Activated B cell treated with CpG ODN at 0.5 μM for 24 hours (primary cell): ENCODE data around the gene ITPRIP. TPM values are rescaled to one million over a fixed set of nuclear protein-coding genes. Genes with fewer than 3 reads are reported as not detected.

ENCODE experiments used
- ATAC-seq: fragments of 200-7000 bp; cut with Tn5 transposase; one replicate; pipeline ENCODE4 v1.10.0; 2021; ENCODE audit warnings: low read depth, mild to moderate bottlenecking, moderate library complexity
- CTCF ChIA-PET: fragments of 350-600 bp; sonication (Branson Sonifier 250); formaldehyde crosslinking; loops from one replicate; lab custom pipeline; 2021; ENCODE audit warnings: antibody characterized with exemption; lab: Charles Lee
- POLR2A ChIA-PET: fragments of 350-600 bp; sonication (Branson Sonifier 250); formaldehyde crosslinking; loops from one replicate; lab custom pipeline; 2021; ENCODE audit warnings: antibody characterized with exemption; lab: Charles Lee
- DNase-seq: peaks from one replicate; pipeline ENCODE4 v3.0.0; 2022
- H3K27ac Mint-ChIP-seq: one replicate; pipeline ENCODE4 v1.8.0; 2020; ENCODE audit warnings: mixed read lengths
- H3K27me3 Mint-ChIP-seq: one replicate; pipeline ENCODE4 v1.8.0; 2021; ENCODE audit warnings: mixed read lengths
- H3K36me3 Mint-ChIP-seq: one replicate; pipeline ENCODE4 v1.8.0; 2021; ENCODE audit warnings: low read depth, mixed read lengths
- H3K4me1 Mint-ChIP-seq: one replicate; pipeline ENCODE4 v1.8.0; 2021; ENCODE audit warnings: mixed read lengths
- H3K4me3 Mint-ChIP-seq: one replicate; pipeline ENCODE4 v1.8.0; 2020; ENCODE audit warnings: mild to moderate bottlenecking, mixed read lengths
- H3K9me3 Mint-ChIP-seq: one replicate; pipeline ENCODE4 v1.8.0; 2020; ENCODE audit warnings: mixed read lengths
- CTCF ChIP-seq: fragments of 200-600 bp; IDR thresholded peaks from one replicate; pipeline ENCODE4 v1.8.0; 2022; ENCODE audit warnings: antibody characterized with exemption, mild to moderate bottlenecking
- intact Hi-C: fragments of 100-400 bp; cut with micrococcal nuclease; formaldehyde crosslinking; loops from one replicate; pipeline ENCODE4 v1.15.1; 2024
- total RNA-seq: library from RNA; stranded (reverse); gene quantifications from 2 replicates; pipeline ENCODE4 v1.2.3, GENCODE V29; 2022

ITPRIP gene
- total RNA-seq, 1 donor from 2014 or later: 26.1 TPM

GRCh38 chr10:104321226-104321625 lies 17.0 kb downstream of the ITPRIP start:
- intact Hi-C loops: no loop called here

GRCh38 chr10:104318810-104319741 lies 19.2 kb downstream of the ITPRIP start:
- POLR2A ChIA-PET: interaction anchor here (2.7 kb wide), 1 partner anchor 19 kb away, joined by 6 read pairs; the partner anchor contains the start of gene ITPRIP
- DNase-seq (no peak), ATAC-seq (no peak)
- CTCF ChIA-PET: interaction anchor here (1.5 to 2.4 kb wide), 2 partner anchors 13 to 18 kb away, joined by 4 to 11 read pairs; no protein-coding TSS in a partner anchor
- Mint-ChIP-seq H3K36me3 (peaks cover 29% of the 10 kb centered on the region), H3K27me3 (no peaks in the 10 kb centered on the region), H3K4me1 (peaks cover 73% of the 10 kb centered on the region), H3K27ac (peak overlapping the region; percentile 72), H3K4me3 (peak overlapping the region; percentile 15), H3K9me3 (no peaks in the 10 kb centered on the region)
- no peak for TF ChIP-seq CTCF
- intact Hi-C loops: no loop called here

More at GRCh38 chr10:104321226-104321625, 17.0 kb downstream of the ITPRIP start:
- H3K36me3 Mint-ChIP-seq: peaks cover 25% of the 10 kb centered on the region
- no peak for DNase-seq
- ChIA-PET CTCF (interaction anchor here (0.6 to 1.6 kb wide), 5 partner anchors 15 to 435 kb away, joined by 3 to 18 read pairs (median 3); no protein-coding TSS in a partner anchor), POLR2A (interaction anchor here (0.7 to 1.4 kb wide), 3 partner anchors 17 to 32 kb away, joined by 3 to 7 read pairs (median 4); partner anchors contain the start of genes CFAP58 and ITPRIP)
- H3K4me1 Mint-ChIP-seq: peaks cover 94% of the 10 kb centered on the region
- no peak overlapping the region for H3K4me3 Mint-ChIP-seq
- H3K9me3 Mint-ChIP-seq: no peaks in the 10 kb centered on the region
- H3K27ac Mint-ChIP-seq: peak overlapping the region; percentile 82
- no peak for TF ChIP-seq CTCF
- no peak for ATAC-seq
- no peaks in the 10 kb centered on the region for H3K27me3 Mint-ChIP-seq

GRCh38 chr10:104318326-104318725 lies 19.9 kb downstream of the ITPRIP start:
- Mint-ChIP-seq H3K9me3 (no peaks in the 10 kb centered on the region), H3K36me3 (peaks cover 37% of the 10 kb centered on the region), H3K27ac (peak overlapping the region; percentile 59), H3K27me3 (no peaks in the 10 kb centered on the region), H3K4me3 (no peak overlapping the region), H3K4me1 (peaks cover 65% of the 10 kb centered on the region)
- TF ChIP-seq CTCF: no peak
- DNase-seq (no peak), ATAC-seq (no peak)
- intact Hi-C loops: no loop called here
- ChIA-PET CTCF (interaction anchor here (1.5 to 2.4 kb wide), 2 partner anchors 13 to 18 kb away, joined by 4 to 11 read pairs; no protein-coding TSS in a partner anchor), POLR2A (interaction anchor here (2.7 kb wide), 1 partner anchor 20 kb away, joined by 6 read pairs; the partner anchor contains the start of gene ITPRIP)

- Mint-ChIP-seq H3K27me3 (no peaks in the 10 kb centered on the region), H3K27ac (peak overlapping the region; percentile 59), H3K36me3 (peaks cover 42% of the 10 kb centered on the region), H3K4me1 (peaks cover 60% of the 10 kb centered on the region), H3K9me3 (no peaks in the 10 kb centered on the region), H3K4me3 (no peak overlapping the region)
- no peak for TF ChIP-seq CTCF
- ChIA-PET POLR2A (interaction anchor here (2.7 kb wide), 1 partner anchor 21 kb away, joined by 6 read pairs; the partner anchor contains the start of gene ITPRIP), CTCF (interaction anchor here (2.4 kb wide), 1 partner anchor 12 kb away, joined by 11 read pairs; no protein-coding TSS in a partner anchor)
- no peak for DNase-seq
- ATAC-seq: no peak
- intact Hi-C loops: no loop called here
Measured at GRCh38 chr10:104317726-104318299, 20.5 kb downstream of the ITPRIP start.
